Neuron (in vitro differentiated cells): Measurements from ENCODE around the gene CRYBB3.
A peak's percentile ranks its signal among the peaks of the same experiment; 100 is the strongest.
"Not testable (repeated sequence)": the region's sequence is repeated elsewhere in the genome, so short reads cannot be mapped to it uniquely, and the experiment has no call there.

ENCODE experiments used
- H2AFZ ChIP-seq: one replicate; pipeline ENCODE4 v1.6.1; 2013; ENCODE audit warnings: low read depth, mild to moderate bottlenecking, inconsistent platforms, low read length, moderate library complexity
- H3K27me3 ChIP-seq: one replicate; pipeline ENCODE4 v1.6.1; 2013; ENCODE audit warnings: low read length; ENCODE audit not compliant: insufficient read depth
- H3K36me3 ChIP-seq: one replicate; pipeline ENCODE4 v1.6.1; 2013; ENCODE audit warnings: low read length; ENCODE audit not compliant: insufficient read depth
- H3K4me1 ChIP-seq: one replicate; pipeline ENCODE4 v1.6.1; 2013; ENCODE audit warnings: low read length; ENCODE audit not compliant: insufficient read depth
- H3K4me3 ChIP-seq: 2 replicates; pipeline ENCODE4 v1.5.1; 2013; ENCODE audit warnings: mild to moderate bottlenecking, low read length, moderate library complexity
- H3K9me3 ChIP-seq: one replicate; pipeline ENCODE4 v1.6.1; 2013; ENCODE audit warnings: low read length

CRYBB3 gene

DNA sequence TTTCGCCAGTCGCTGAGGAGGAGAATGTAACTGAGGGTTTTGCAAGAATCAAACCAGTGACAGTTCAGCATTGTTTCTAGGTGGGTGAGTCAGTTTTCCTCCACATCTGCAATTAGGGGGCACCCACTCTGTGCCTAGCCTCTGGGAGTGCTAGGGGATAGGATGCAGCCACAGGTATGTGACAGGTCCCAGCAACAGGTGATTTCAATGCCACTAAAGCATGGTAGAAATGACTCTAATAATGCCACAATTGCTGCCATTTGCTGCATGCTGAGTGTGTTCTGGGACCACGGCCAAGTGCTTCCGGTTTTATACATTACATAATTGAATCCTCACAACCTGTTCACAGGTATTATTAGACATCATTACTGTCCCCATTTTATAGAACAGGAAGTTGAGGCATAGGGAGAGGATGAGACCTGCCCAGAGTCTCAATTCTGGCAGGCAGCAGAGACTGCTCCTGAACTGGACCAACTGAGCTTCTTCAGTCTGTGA lies 20.3 kb downstream of the CRYBB3 start:
- no peaks in the 10 kb centered on the region for H3K4me1 ChIP-seq
- no peaks in the 10 kb centered on the region for H3K9me3 ChIP-seq
- no peak overlapping the region for H2AFZ ChIP-seq
- no peaks in the 10 kb centered on the region for H3K27me3 ChIP-seq
- no peaks in the 10 kb centered on the region for H3K36me3 ChIP-seq
- H3K4me3 ChIP-seq: no peak overlapping the region

- Histone ChIP-seq H3K4me3 (no peak overlapping the region), H3K36me3 (no peaks in the 10 kb centered on the region), H2AFZ (no peak overlapping the region), H3K27me3 (no peaks in the 10 kb centered on the region), H3K9me3 (no peaks in the 10 kb centered on the region), H3K4me1 (no peaks in the 10 kb centered on the region)
These were observed 22.1 kb downstream of the CRYBB3 start for GRCh38 chr22:25221790-25222189.

GRCh38 chr22:25223269-25223850 lies 23.7 kb downstream of the CRYBB3 start:
- no peaks in the 10 kb centered on the region for H3K27me3 ChIP-seq
- no peaks in the 10 kb centered on the region for H3K4me1 ChIP-seq
- no peaks in the 10 kb centered on the region for H3K9me3 ChIP-seq
- H2AFZ ChIP-seq: no peak overlapping the region
- no peaks in the 10 kb centered on the region for H3K36me3 ChIP-seq
- no peak overlapping the region for H3K4me3 ChIP-seq

DNA sequence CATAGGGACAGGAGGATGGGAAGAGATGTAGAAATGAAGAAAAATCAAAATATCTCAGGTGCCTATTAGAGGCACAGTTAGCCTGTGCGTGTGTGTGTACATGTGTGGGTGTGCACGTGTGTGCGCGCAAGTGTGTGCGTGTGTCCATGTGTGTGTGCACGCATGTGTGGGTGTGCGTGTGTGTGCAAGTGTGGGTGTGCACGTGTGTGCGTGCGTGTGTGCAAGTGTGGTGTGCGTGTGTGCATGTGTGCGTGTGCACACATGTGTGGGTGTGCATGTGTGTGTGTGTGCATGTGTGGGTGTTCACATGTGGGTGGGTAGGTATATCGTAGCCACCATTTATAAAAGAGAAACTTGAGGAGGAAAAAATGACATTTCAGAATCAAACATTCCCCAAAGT lies 29.2 kb downstream of the CRYBB3 start:
- H3K4me3 ChIP-seq: no peak overlapping the region
- H3K9me3 ChIP-seq: no peaks in the 10 kb centered on the region
- no peaks in the 10 kb centered on the region for H3K36me3 ChIP-seq
- H3K4me1 ChIP-seq: no peaks in the 10 kb centered on the region
- H2AFZ ChIP-seq: no peak overlapping the region
- H3K27me3 ChIP-seq: no peaks in the 10 kb centered on the region

DNA sequence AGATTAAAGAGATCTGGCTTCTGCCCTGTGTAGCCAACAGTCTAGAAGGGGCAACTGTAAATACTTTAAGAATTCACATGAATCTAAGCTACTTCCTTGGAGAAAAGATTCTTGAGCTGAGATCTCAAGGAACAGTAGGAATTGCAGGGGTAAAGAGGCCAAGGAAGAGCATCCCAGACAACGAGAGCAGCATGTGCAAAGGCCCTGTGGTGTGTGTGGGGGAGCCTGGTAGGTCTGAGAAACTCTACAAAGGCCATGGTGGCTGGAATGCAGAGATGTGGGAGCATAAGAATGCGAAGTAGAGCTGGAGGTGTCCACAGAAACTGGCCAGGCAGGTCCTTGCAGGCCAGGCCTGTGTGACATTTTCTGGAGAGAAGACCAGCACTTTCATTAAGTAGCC lies 31.1 kb downstream of the CRYBB3 start:
- H3K27me3 ChIP-seq, H3K36me3 ChIP-seq, H3K4me1 ChIP-seq, H3K9me3 ChIP-seq, H2AFZ ChIP-seq, H3K4me3 ChIP-seq: not testable (repeated sequence)

DNA sequence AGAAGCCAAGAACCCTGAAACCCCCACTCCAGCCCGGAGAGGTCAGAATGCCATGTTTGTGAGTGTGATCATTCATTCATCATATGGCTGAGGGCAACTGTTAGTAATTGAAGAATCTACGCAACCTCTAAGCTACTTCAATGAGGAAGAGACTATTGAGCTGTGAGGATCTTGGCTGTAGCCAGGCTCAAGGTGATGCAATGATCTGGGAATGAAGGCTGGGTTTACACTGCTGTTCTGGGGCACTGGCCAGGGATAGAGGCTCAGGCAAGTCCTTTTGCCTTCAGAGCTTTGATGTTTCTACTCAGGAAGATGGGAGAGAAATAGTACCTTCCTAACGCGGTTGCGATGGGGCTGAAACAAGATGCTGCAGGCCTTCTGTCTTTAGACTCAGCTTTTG lies 32.6 kb downstream of the CRYBB3 start:
- no peaks in the 10 kb centered on the region for H3K36me3 ChIP-seq
- no peaks in the 10 kb centered on the region for H3K4me1 ChIP-seq
- H3K27me3 ChIP-seq: no peaks in the 10 kb centered on the region
- no peaks in the 10 kb centered on the region for H3K9me3 ChIP-seq
- no peak overlapping the region for H3K4me3 ChIP-seq
- H2AFZ ChIP-seq: no peak overlapping the region

DNA sequence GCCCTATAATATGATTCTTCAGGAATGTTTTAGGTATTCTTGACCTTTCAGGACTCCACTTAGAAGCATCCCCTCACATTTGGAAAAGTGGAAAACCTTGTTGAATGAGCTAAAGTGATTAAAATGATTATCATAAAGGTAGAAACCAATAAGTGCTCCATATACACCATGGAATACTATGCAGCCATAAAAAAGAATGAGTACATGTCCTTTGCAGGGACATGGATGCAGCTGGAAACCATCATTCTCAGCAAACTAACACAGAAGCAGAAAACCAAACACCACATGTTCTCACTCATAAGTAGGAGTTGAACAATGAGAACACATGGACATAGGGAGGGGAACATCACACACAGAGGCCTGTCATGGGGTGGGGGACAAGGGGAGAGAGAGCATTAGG lies 34.0 kb downstream of the CRYBB3 start:
- H2AFZ ChIP-seq, H3K4me1 ChIP-seq, H3K9me3 ChIP-seq, H3K36me3 ChIP-seq, H3K27me3 ChIP-seq, H3K4me3 ChIP-seq: not testable (repeated sequence)

- no peaks in the 10 kb centered on the region for H3K4me1 ChIP-seq
- H3K9me3 ChIP-seq: no peaks in the 10 kb centered on the region
- no peak overlapping the region for H3K4me3 ChIP-seq
- H3K27me3 ChIP-seq: no peaks in the 10 kb centered on the region
- peak overlapping the region; percentile 12 for H2AFZ ChIP-seq
- H3K36me3 ChIP-seq: no peaks in the 10 kb centered on the region
These were observed 36.1 kb downstream of the CRYBB3 start for GRCh38 chr22:25235547-25236290.

- no peaks in the 10 kb centered on the region for H3K27me3 ChIP-seq
- no peak overlapping the region for H3K4me3 ChIP-seq
- no peaks in the 10 kb centered on the region for H3K9me3 ChIP-seq
- peak overlapping the region; percentile 12 for H2AFZ ChIP-seq
- no peaks in the 10 kb centered on the region for H3K4me1 ChIP-seq
- no peaks in the 10 kb centered on the region for H3K36me3 ChIP-seq
These were observed 36.8 kb downstream of the CRYBB3 start for GRCh38 chr22:25236417-25236816.

- Histone ChIP-seq H3K4me1 (no peaks in the 10 kb centered on the region), H3K4me3 (no peak overlapping the region), H2AFZ (no peak overlapping the region), H3K36me3 (no peaks in the 10 kb centered on the region), H3K27me3 (no peaks in the 10 kb centered on the region), H3K9me3 (no peaks in the 10 kb centered on the region)
These were observed 37.8 kb downstream of the CRYBB3 start for GRCh38 chr22:25237503-25237902.

DNA sequence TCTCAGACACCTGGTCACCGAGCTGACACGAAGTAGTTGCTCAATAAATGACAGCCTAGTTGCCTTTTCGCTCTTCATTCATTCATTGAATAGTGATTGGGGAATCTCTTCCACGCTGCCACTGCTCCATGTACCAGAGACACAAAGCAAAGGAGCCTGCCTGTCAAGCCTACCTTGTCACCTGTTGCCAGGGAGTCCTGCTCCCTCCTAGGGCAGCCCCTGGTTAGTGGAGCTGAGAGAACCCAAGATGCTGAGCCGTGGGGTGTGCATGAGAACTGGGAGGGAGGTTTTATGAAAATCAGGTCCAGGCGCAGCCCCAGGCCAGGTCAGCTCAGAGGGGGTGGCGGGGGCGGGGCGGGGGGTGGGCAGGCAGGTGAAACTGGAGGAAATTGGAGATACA lies 38.4 kb downstream of the CRYBB3 start:
- not testable (repeated sequence) for H2AFZ ChIP-seq, H3K9me3 ChIP-seq, H3K4me3 ChIP-seq, H3K36me3 ChIP-seq, H3K4me1 ChIP-seq, H3K27me3 ChIP-seq

GRCh38 chr22:25255169-25255568 lies 55.5 kb downstream of the CRYBB3 start:
- not testable (repeated sequence) for H2AFZ ChIP-seq, H3K4me3 ChIP-seq, H3K4me1 ChIP-seq, H3K36me3 ChIP-seq, H3K9me3 ChIP-seq, H3K27me3 ChIP-seq
